ENCODE results near the gene S100A14.

Gene S100A14

GRCh38 chr1:153567621-153568366 lies 48.3 kb downstream of the S100A14 start:
- DNase-seq (ENCODE audit: extremely low spot score): no peak
- TF ChIP-seq NFRKB (IDR thresholded peaks at IDR 0.05): no peak
- no peak for TF ChIP-seq HDGF (IDR thresholded peaks at IDR 0.05; ENCODE audit: borderline replicate concordance)
- TF ChIP-seq PKNOX1 (IDR thresholded peaks at IDR 0.05): no peak
- TF ChIP-seq FOXA1 (IDR thresholded peaks at IDR 0.05): no peak
- TF ChIP-seq ZNF384 (IDR thresholded peaks at IDR 0.05): no peak
- ChIA-PET CTCF (interaction anchor here (0.6 to 5.8 kb wide), 12 partner anchors 8 to 75 kb away, joined by 3 to 60 read pairs (median 7); partner anchors contain the start of genes S100A1, S100A13 and S100A4), POLR2A (interaction anchor here (0.6 to 2.1 kb wide), 14 partner anchors 9 to 213 kb away, joined by 3 to 13 read pairs (median 5); partner anchors contain the start of genes CHTOP and S100A13)

- POLR2A ChIA-PET: interaction anchor here (0.5 to 1.9 kb wide), 17 partner anchors 13 to 424 kb away, joined by 3 to 11 read pairs (median 5); partner anchors contain the start of genes CHTOP, ILF2, RPS27 and S100A1
- peak; percentile 62 for DNase-seq (ENCODE audit: extremely low spot score)
- CTCF ChIA-PET: interaction anchor here (0.6 to 2.7 kb wide), 8 partner anchors 26 to 214 kb away, joined by 3 to 12 read pairs (median 4); partner anchors contain the start of genes S100A1, S100A13 and S100A5
- no peak for TF ChIP-seq BHLHE40 (IDR thresholded peaks at IDR 0.05; ENCODE audit: borderline replicate concordance)
- no peak for TF ChIP-seq FOXK2 (IDR thresholded peaks at IDR 0.05)
- no peak for TF ChIP-seq FOXM1 (IDR thresholded peaks at IDR 0.05; ENCODE audit: borderline replicate concordance)
- TF ChIP-seq SP1 (IDR thresholded peaks at IDR 0.05): no peak
- TF ChIP-seq LEF1 (IDR thresholded peaks at IDR 0.05; ENCODE audit: borderline replicate concordance): no peak
- no peak for TF ChIP-seq HDGF (IDR thresholded peaks at IDR 0.05; ENCODE audit: borderline replicate concordance)
- no peak for TF ChIP-seq ELF4 (IDR thresholded peaks at IDR 0.05)
- TF ChIP-seq PKNOX1 (IDR thresholded peaks at IDR 0.05): no peak
- no peak for TF ChIP-seq NFRKB (IDR thresholded peaks at IDR 0.05)
- no peak for TF ChIP-seq CTBP1 (IDR thresholded peaks at IDR 0.05; ENCODE audit: borderline replicate concordance)
- TF ChIP-seq TARDBP (IDR thresholded peaks at IDR 0.05): no peak
- no peak for TF ChIP-seq ZNF384 (IDR thresholded peaks at IDR 0.05)
- TF ChIP-seq FOXA1 (IDR thresholded peaks at IDR 0.05): no peak
- no peak for TF ChIP-seq SUZ12 (IDR thresholded peaks at IDR 0.05)
- TF ChIP-seq L3MBTL2 (conservative IDR thresholded peaks at IDR 0.05): no peak
Observed at GRCh38 chr1:153566414-153567371, 49.4 kb downstream of the S100A14 start.

- DNase-seq (ENCODE audit: extremely low spot score): no peak
- TF ChIP-seq LEF1 (IDR thresholded peaks at IDR 0.05; ENCODE audit: borderline replicate concordance) (no peak), FOXK2 (IDR thresholded peaks at IDR 0.05) (no peak), ZNF384 (IDR thresholded peaks at IDR 0.05) (no peak), ARNT (IDR thresholded peaks at IDR 0.05) (no peak)
- ChIA-PET POLR2A (interaction anchor here (0.5 to 1.9 kb wide), 17 partner anchors 12 to 425 kb away, joined by 3 to 11 read pairs (median 5); partner anchors contain the start of genes CHTOP, ILF2, RPS27 and S100A1), CTCF (interaction anchor here (0.6 to 2.7 kb wide), 9 partner anchors 25 to 213 kb away, joined by 3 to 12 read pairs (median 4); partner anchors contain the start of genes S100A1, S100A13 and S100A5)
Observed at GRCh38 chr1:153565529-153566374, 50.4 kb downstream of the S100A14 start, which contains the start of gene S100A2. Gene S100A2 (minus strand): TSS chr1:153565844. CDS start chr1:153563877, 1,967 bp downstream.

Data from HEK293T (cell line).